ENCODE measurements around the gene BIRC5. TPM values are rescaled to one million over a fixed set of nuclear protein-coding genes. Genes with fewer than 3 reads are reported as not detected.
"Not testable (repeated sequence)": the region's sequence is repeated elsewhere in the genome, so short reads cannot be mapped to it uniquely, and the experiment has no call there.

The BIRC5 gene
- polyA plus RNA-seq, 1 donor (not counting 4 experiments of a cell fraction or from before 2014, with no cell fraction given): 11.5 TPM

GRCh38 chr17:78168903-78169793 is 44.9 kb upstream of the BIRC5 start:
- Histone ChIP-seq H2AFZ (ENCODE audit: control insufficient read depth, low read length) (no peak overlapping the region), H3K9me1 (ENCODE audit: control insufficient read depth, extremely low read depth, insufficient read depth, low read length) (no peaks in the 10 kb centered on the region), H3K4me1 (ENCODE audit: control insufficient read depth, extremely low read depth, insufficient read depth, low read length) (peaks cover 22% of the 10 kb centered on the region), H4K20me1 (ENCODE audit: control insufficient read depth, extremely low read depth, insufficient read depth, low read length) (no peaks in the 10 kb centered on the region), H3K9ac (ENCODE audit: control insufficient read depth, extremely low read depth, insufficient read depth, low read length) (peak overlapping the region; percentile 72), H3K4me2 (ENCODE audit: control insufficient read depth, extremely low read depth, insufficient read depth, low read depth, low read length) (peak overlapping the region; percentile 73), H3K4me3 (ENCODE audit: control insufficient read depth in 2 of 3, extremely low read depth in 1 of 3, insufficient read depth in 2 of 3, low read depth in 1 of 3, low read length in 3 of 3) (peak overlapping the region; percentile 61 to 76 (median 68)), H3K79me2 (ENCODE audit: control insufficient read depth, insufficient read depth, low read length) (no peaks in the 10 kb centered on the region), H3K27me3 (ENCODE audit: control insufficient read depth, extremely low read depth, insufficient read depth, low read length) (no peaks in the 10 kb centered on the region), H3K9me3 (ENCODE audit: control insufficient read depth, low read depth, low read length) (no peaks in the 10 kb centered on the region), H3K36me3 (ENCODE audit: control insufficient read depth in 2 of 2, extremely low read depth in 1 of 2, insufficient read depth in 2 of 2, low read length in 2 of 2) (peaks cover 12 to 14% of the 10 kb centered on the region in 2 experiments), H3K27ac (ENCODE audit: control insufficient read depth, insufficient read depth, low read length) (no peak overlapping the region)
- no peak for TF ChIP-seq EZH2 (IDR thresholded peaks at IDR 0.05; ENCODE audit: low read length)
- TF ChIP-seq CTCF (optimal IDR thresholded peaks at IDR 0.05 in 1 of 3, IDR thresholded peaks at IDR 0.05 in 1 of 3, conservative IDR thresholded peaks at IDR 0.05 in 1 of 3; ENCODE audit: extremely low read depth in 1 of 3, insufficient read depth in 2 of 3, low read length in 3 of 3): no peak
- no peak for FAIRE-seq
- dilution Hi-C loops (cut with MboI; ENCODE audit: extremely low pct_ligation_motif_present, low sequenced_read_pairs): no loop called here
- no peak for DNase-seq (ENCODE audit: low read depth, low spot score)

- Histone ChIP-seq H2AFZ (ENCODE audit: control insufficient read depth, low read length) (no peak overlapping the region), H3K9ac (ENCODE audit: control insufficient read depth, extremely low read depth, insufficient read depth, low read length) (no peak overlapping the region), H3K27me3 (ENCODE audit: control insufficient read depth, extremely low read depth, insufficient read depth, low read length) (no peaks in the 10 kb centered on the region), H4K20me1 (ENCODE audit: control insufficient read depth, extremely low read depth, insufficient read depth, low read length) (no peaks in the 10 kb centered on the region), H3K79me2 (ENCODE audit: control insufficient read depth, insufficient read depth, low read length) (no peaks in the 10 kb centered on the region), H3K4me2 (ENCODE audit: control insufficient read depth, extremely low read depth, insufficient read depth, low read depth, low read length) (no peak overlapping the region), H3K36me3 (ENCODE audit: control insufficient read depth in 2 of 2, extremely low read depth in 1 of 2, insufficient read depth in 2 of 2, low read length in 2 of 2) (peaks cover 16 to 17% of the 10 kb centered on the region in 2 experiments), H3K27ac (ENCODE audit: control insufficient read depth, insufficient read depth, low read length) (no peak overlapping the region), H3K9me3 (ENCODE audit: control insufficient read depth, low read depth, low read length) (no peaks in the 10 kb centered on the region), H3K4me1 (ENCODE audit: control insufficient read depth, extremely low read depth, insufficient read depth, low read length) (peaks cover 22% of the 10 kb centered on the region), H3K9me1 (ENCODE audit: control insufficient read depth, extremely low read depth, insufficient read depth, low read length) (no peaks in the 10 kb centered on the region), H3K4me3 (ENCODE audit: control insufficient read depth in 2 of 3, extremely low read depth in 1 of 3, insufficient read depth in 2 of 3, low read depth in 1 of 3, low read length in 3 of 3) (no peak overlapping the region)
- no peak for FAIRE-seq
- DNase-seq (ENCODE audit: low read depth, low spot score): no peak
- TF ChIP-seq EZH2 (IDR thresholded peaks at IDR 0.05; ENCODE audit: low read length) (no peak), CTCF (optimal IDR thresholded peaks at IDR 0.05 in 1 of 3, IDR thresholded peaks at IDR 0.05 in 1 of 3, conservative IDR thresholded peaks at IDR 0.05 in 1 of 3; ENCODE audit: extremely low read depth in 1 of 3, insufficient read depth in 2 of 3, low read length in 3 of 3) (no peak)
- dilution Hi-C loops (cut with MboI; ENCODE audit: extremely low pct_ligation_motif_present, low sequenced_read_pairs): no loop called here
Observed at GRCh38 chr17:78170692-78171590, 43.1 kb upstream of the BIRC5 start.

DNA sequence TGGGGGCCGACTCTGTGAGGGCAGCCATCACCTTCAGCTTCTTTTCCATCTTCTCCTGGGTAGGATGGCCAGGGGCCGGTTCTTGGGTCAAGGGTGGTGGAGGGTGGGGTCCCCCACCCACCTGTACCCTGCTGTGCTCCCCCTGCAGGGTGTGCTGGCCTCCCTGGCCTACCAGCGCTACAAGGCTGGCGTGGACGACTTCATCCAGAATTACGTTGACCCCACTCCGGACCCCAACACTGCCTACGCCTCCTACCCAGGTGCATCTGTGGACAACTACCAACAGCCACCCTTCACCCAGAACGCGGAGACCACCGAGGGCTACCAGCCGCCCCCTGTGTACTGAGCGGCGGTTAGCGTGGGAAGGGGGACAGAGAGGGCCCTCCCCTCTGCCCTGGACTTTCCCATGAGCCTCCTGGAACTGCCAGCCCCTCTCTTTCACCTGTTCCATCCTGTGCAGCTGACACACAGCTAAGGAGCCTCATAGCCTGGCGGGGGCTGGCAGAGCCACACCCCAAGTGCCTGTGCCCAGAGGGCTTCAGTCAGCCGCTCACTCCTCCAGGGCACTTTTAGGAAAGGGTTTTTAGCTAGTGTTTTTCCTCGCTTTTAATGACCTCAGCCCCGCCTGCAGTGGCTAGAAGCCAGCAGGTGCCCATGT is 42.3 kb upstream of the BIRC5 start:
- H3K27ac ChIP-seq (ENCODE audit: control insufficient read depth, insufficient read depth, low read length); FAIRE-seq; H3K4me3 ChIP-seq (ENCODE audit: control insufficient read depth in 2 of 3, extremely low read depth in 1 of 3, insufficient read depth in 2 of 3, low read depth in 1 of 3, low read length in 3 of 3); H3K79me2 ChIP-seq (ENCODE audit: control insufficient read depth, insufficient read depth, low read length); H3K27me3 ChIP-seq (ENCODE audit: control insufficient read depth, extremely low read depth, insufficient read depth, low read length); H3K9me3 ChIP-seq (ENCODE audit: control insufficient read depth, low read depth, low read length); H3K9ac ChIP-seq (ENCODE audit: control insufficient read depth, extremely low read depth, insufficient read depth, low read length); dilution Hi-C loops (cut with MboI; ENCODE audit: extremely low pct_ligation_motif_present, low sequenced_read_pairs); DNase-seq (ENCODE audit: low read depth, low spot score); H4K20me1 ChIP-seq (ENCODE audit: control insufficient read depth, extremely low read depth, insufficient read depth, low read length); H2AFZ ChIP-seq (ENCODE audit: control insufficient read depth, low read length); H3K9me1 ChIP-seq (ENCODE audit: control insufficient read depth, extremely low read depth, insufficient read depth, low read length); H3K4me2 ChIP-seq (ENCODE audit: control insufficient read depth, extremely low read depth, insufficient read depth, low read depth, low read length): not testable (repeated sequence)
- Histone ChIP-seq H3K36me3 (ENCODE audit: control insufficient read depth in 2 of 2, extremely low read depth in 1 of 2, insufficient read depth in 2 of 2, low read length in 2 of 2) (peaks cover 16 to 20% of the 10 kb centered on the region in 2 experiments), H3K4me1 (ENCODE audit: control insufficient read depth, extremely low read depth, insufficient read depth, low read length) (peaks cover 22% of the 10 kb centered on the region)

Measured in keratinocyte (primary cell).